Occipital lobe (tissue), 2 donors: ENCODE data around the gene TIGD4. TPM values are rescaled to one million over a fixed set of nuclear protein-coding genes. Genes with fewer than 3 reads are reported as not detected.
"Not testable (repeated sequence)": the region's sequence is repeated elsewhere in the genome, so short reads cannot be mapped to it uniquely, and the experiment has no call there.

ENCODE experiments used
- DNase-seq: peaks from one replicate; lab custom pipeline; 2025; lab: John Stamatoyannopoulos, UW
- total RNA-seq: library from RNA; depleted of rRNA; stranded (reverse); fragments of >200 nt; gene quantifications from one replicate; pipeline ENCODE4 v1.2.3, GENCODE V29; 2014

Gene TIGD4
- total RNA-seq, 1 donor from 2014 or later = 2.7 TPM

DNA sequence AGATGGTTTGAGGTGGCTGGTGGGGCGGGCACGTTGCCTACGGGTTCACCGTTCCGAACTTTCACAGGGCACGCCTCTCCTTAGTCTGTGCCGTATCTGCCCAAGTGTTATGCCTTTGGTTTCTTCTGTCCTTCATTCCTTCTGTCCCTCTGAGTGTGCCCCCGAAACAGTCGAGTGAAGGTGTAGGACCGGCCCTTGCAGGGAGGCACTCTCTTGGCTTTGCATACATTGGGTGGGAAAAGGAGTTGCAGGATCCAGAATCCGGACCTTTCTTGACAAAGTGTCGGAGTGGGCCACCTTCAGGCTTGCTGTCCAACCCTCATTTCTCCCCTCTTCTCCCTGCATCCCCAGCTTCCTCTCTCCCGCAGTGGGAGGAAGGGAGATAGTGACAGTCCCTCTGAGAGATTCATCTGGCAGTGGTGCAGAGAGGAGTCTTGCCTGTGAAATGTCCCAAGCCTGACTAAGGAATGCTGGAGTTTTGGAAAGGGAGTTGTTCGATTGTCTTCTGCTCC lies 793 bp upstream of the TIGD4 start:
- DNase-seq = peak; percentile 46

DNA sequence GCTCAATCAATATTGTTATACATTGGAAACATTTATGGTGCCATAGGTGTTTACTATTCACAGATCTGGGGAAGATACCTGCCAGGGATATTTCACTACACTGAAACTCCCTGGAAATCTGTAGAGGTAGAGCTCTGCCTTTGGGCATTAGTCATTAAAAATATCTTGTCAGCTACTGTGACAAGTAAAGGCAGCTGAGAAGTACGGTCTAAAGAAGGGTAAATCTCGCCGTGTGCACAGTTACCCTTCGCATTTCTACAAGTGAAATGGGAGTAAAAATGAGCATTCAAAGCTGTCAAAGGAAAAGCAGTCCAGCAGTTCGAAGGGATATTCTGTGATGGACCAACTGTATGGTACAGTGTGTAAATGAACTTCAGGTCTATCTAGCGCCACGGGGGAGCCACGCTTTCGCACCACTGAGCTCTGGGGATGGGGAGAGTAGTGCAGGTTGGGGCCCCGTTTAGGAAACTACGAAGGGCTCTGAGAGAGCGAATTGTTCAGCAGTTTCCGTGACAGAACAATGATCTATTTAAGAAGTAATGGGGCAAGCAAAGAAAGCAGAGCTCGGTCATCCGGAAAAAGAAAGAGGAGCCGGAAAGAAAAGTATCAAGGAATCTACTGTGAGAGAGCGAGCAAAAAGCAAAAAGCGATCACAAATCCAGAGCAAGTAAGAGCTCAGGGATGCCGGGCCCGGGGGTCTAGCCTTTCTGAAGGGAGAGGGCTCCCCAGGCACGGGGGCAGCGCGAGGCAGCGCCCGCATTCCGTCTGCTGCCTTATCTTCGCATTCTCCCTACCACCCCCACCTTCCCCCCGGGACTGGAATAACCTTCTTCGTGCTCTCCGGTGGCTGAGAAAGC lies 646 bp downstream of the TIGD4 start:
- DNase-seq = peak; percentile 53

DNA sequence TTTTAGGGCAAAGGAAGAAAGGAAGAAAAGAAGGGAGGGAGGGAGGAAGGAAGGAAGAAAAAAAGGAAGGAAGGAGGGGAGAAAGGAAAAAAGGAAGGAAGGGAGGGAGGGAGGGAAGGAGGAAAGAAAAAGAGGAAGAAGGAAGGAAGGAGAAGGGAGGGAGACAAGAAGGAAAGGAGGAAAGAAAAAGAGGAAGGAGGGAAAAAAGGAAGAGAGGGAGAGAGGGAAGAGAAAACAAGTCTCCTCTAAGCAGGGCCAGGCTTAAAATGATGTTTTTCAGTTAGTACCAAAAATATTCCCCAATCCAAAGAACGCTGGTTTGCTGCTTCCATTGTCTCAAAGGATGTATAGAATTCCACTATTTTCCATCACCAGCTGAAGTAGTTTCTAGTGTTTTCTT lies 2.0 kb downstream of the TIGD4 start:
- no peak for DNase-seq

DNA sequence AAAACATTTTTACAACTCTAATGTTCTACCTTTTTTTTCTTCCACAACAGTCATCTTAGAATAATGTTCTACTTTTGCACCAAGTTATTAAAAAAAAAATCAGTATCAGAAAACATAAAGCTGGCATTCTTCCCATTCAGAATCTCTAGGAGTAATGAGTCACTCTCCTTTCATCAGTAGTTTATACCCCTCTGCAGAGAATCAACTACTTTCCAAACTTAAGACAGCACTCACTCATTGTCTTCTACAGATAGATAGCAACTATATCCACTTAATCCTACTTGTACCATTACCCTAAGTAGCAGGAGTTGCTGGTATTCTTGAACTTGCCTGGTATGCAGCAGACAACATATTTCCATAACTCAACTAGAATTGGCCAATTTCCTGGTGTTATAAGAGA lies 3.2 kb downstream of the TIGD4 start:
- no peak for DNase-seq

GRCh38 chr4:152773953-152774352 lies 5.6 kb downstream of the TIGD4 start:
- DNase-seq = no peak

GRCh38 chr4:152773339-152773738 lies 6.2 kb downstream of the TIGD4 start:
- DNase-seq = no peak

DNA sequence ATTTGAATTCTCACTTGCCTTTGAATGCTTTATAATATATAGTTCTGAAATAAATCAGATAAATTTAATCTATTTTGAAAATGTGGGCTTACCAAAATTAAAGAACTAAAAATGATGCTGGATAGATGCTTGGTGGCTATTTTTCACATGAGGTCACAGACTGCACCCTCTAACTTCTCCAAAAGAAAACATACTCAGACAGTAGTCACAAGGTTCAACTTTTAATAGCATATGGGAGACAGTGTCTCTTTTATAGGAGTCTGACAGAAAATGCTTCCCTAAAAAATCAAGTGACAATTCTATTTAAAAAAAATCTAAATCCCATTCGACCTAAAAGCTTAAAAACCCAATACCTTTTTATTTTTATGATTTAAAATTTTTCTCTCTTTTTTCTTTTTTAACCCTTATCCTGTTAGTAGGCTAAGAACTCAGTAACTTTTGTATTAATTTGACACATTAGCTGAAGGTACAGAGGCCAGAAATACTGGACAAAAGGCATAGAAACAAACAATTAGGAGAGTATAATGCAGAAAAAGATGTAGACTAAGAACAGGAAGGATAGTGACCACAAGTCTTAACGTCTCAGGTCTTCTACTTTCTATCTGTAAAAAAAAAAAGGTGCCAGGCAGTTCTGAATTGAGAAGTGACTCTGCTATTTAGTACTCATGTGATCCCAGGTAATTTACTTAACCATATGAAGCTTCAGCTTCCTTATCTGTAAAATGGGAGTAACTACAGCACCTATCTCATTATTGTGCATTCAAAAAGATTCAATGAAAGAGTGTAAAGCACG lies 7.6 kb downstream of the TIGD4 start:
- no peak for DNase-seq

DNA sequence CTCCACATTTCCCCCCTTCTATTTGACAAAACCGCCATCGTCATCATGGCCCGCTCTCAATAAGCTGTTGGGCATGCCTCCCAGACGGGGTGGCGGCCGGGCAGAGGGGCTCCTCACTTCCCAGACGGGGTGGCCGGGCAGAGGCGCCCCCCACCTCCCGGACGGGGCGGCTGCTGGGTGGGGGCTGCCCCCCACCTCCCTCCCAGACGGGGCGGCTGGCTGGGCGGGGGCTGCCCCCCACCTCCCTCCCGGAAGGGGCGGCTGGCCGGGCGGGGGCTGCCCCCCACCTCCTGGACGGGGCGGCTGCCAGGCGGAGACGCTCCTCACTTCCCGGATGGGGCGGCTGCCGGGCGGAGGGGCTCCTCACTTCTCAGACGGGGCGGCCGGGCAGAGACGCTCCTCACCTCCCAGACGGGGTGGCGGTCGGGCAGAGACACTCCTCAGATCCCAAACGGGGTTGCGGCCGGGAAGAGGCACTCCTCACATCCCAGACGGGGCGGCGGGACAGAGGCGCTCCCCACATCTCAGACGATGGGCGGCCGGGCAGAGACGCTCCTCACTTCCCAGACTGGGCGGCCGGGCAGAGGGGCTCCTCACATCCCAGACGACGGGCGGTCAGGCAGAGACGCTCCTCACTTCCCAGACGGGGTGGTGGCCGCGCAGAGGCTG lies 14.3 kb downstream of the TIGD4 start:
- DNase-seq = not testable (repeated sequence)

DNA sequence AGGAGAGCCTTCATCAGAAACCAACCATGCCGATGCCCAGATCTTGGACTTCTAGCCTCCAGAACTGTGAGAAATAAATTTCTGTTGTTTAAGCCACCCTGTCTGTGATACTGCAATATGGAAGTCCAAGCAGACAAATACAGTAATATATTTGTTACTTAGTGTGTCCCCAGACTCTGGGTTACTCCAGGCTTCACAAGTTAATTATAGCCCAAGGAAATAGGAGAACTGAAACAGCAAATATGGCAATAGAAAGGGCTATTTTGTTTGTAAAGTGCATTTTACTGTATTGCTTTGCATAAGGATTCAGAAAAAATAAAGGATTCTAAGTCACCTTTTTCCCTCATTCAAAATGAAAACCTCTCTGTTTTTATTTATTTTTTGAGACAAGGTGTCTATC lies 15.7 kb downstream of the TIGD4 start:
- DNase-seq = no peak

DNA sequence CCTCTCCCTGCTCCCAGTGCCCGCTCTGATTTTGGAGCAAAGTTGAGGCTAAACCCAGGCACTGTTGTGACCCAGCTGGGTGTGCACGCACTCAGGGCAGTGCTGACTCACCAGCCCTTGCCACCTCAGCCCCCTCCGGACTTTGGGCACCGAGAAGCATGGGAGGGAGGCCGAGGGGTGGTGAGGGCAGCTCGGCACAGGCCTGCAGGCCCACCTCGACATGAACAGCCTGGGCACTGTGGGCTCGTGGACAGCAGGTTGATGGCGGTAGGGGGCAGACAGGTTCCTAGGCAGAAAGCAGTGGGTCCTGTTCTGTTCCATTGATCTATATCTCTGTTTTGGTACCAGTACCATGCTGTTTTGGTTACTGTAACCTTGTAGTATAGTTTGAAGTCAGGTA lies 30.9 kb downstream of the TIGD4 start:
- DNase-seq = no peak

GRCh38 chr4:152747444-152747843 lies 32.1 kb downstream of the TIGD4 start:
- no peak for DNase-seq

GRCh38 chr4:152738827-152739226 lies 40.7 kb downstream of the TIGD4 start:
- no peak for DNase-seq

- no peak for DNase-seq
Observed at GRCh38 chr4:152735906-152736305, 43.6 kb downstream of the TIGD4 start.

DNA sequence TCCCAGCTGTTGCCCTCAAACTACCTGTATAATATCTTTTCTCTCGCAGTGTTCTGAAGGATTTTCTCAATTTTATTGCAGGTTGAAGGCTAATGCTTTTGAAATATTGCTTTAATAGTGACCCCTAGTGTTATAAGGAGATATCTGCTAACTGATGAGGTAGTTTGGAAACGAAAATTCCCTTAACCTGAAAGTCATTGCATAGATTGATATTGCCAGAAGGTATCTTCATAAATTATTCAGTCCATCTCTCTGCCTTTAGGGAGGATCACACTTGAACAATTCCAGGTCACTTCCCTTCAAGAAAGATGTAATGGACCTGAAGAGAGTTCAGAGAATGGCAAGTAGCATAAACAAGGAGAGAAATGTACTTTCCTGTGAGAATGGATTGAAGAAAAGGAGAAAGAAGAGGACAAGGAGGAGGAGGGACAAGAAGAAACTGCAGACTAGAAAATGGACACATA lies 44.1 kb downstream of the TIGD4 start:
- no peak for DNase-seq

- DNase-seq = no peak
Observed at GRCh38 chr4:152734699-152735050, 44.9 kb downstream of the TIGD4 start.

- no peak for DNase-seq
Observed at GRCh38 chr4:152734015-152734698, 45.4 kb downstream of the TIGD4 start.

DNA sequence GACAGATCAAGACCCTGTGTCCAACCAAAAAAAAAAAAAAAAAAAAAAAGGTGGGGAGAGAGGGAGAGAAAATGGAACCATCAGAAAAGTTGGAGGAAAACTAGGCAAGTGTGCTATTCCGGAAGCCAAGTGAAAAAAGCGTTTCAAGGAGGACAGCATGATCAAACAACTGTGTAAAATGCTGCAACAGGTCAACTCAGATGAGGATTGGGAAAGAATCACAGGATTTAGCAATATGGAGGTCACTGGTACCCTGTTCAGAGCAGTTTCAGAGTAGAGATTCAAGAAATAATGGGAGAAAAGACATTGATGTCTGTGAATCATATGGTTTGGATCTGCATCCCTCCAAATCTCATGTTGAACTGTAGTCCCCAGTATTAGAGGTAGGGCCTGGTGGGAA lies 47.5 kb downstream of the TIGD4 start:
- no peak for DNase-seq

DNA sequence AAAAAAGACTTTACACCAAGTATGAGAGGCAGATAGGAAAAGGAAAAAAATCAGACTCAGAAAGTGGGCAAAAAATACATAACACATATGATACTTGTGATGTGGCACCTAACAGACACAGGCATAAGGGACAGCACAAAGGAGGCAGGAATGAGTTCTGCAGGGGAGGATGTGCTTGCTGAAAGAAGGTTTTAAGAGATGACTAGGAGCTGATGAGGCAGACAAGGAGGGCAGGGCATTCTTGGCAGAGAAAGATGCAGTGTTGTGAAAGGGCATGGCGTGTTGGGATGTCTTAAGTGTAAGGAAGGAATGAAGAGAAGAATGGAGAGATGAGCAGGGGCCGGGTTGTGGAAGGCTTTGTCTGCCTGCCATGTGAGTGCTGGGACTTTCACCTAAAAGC lies 50.1 kb downstream of the TIGD4 start:
- no peak for DNase-seq

GRCh38 chr4:152728343-152728742 lies 51.2 kb downstream of the TIGD4 start:
- no peak for DNase-seq

DNA sequence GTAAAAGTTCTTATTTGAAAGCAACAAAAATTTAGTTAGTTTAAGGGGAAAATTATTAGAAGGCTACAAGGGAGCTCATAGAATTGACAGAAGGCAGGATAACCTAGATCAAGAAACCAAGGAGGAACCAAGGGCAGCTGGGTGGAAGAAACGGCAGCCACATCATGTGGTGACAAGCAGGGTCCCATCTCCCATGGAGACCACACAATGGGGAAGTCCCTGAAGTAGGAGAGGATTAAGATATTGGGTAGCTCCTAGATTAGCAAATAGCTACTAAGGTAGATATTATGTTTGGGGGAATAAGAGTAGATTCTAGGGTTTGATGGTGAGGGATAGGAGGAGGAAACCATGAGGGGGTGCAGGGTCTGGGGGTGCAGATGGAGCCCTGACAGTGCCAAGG lies 51.7 kb downstream of the TIGD4 start:
- no peak for DNase-seq

DNA sequence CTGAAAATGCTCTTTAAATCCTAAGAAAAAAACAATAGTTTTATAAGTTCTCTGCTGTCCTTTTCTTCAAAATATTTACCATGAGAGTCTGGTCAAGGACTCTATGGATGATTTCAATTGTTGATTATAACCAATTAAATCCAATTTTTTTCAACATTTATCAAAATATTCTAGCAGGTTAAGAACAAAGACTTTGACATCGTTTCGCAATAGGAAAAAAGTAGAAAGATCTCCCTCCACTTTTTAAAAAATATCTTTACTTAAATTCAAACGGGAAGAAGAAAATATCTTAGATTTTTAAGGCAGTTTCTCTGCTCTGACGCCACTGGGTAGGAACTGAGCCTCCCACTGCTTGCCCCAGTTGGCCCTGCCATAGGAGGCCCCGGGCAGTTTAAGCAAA lies 55.0 kb downstream of the TIGD4 start:
- DNase-seq = no peak
